ENCODE results near the gene COBL.

The COBL gene

DNA sequence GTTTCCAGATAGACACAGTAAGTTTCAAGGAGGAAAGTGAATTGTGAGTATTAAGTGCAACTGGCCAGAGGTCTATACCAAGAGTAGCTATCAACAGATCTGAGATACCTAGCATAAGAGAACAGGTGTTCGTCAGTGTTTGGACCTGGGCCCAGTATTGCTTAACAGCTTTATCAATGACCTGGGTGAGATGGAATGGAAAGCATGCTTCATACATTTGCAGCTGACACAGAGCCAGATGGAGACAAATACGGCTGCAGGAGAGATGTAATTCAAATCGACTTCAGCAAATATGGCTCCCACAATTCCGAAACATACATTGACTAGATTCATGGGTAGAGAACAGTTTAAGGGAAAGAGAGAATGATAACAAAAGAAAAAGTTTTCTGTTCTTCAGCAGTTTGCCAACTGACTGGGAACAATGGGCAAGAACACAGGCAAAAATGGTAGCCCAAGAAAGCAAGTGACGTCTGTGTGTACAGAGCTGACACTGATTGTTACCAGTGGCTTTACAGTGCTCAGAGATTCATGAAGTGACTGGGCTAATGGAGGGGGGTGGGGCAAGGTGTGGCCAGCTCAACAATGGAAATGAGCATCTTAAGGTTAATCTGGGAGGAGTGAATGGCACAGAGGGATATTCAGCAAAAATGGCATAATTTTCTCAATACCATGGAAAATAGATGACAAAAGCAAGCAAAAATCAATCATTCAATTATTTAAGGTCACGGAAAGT lies 28.0 kb upstream of the COBL start:
- no peak overlapping the region for H3K27ac ChIP-seq
- no peak overlapping the region for H3K4me3 ChIP-seq (ENCODE audit: low read depth, low read length)
- TF ChIP-seq, protein P1, sequence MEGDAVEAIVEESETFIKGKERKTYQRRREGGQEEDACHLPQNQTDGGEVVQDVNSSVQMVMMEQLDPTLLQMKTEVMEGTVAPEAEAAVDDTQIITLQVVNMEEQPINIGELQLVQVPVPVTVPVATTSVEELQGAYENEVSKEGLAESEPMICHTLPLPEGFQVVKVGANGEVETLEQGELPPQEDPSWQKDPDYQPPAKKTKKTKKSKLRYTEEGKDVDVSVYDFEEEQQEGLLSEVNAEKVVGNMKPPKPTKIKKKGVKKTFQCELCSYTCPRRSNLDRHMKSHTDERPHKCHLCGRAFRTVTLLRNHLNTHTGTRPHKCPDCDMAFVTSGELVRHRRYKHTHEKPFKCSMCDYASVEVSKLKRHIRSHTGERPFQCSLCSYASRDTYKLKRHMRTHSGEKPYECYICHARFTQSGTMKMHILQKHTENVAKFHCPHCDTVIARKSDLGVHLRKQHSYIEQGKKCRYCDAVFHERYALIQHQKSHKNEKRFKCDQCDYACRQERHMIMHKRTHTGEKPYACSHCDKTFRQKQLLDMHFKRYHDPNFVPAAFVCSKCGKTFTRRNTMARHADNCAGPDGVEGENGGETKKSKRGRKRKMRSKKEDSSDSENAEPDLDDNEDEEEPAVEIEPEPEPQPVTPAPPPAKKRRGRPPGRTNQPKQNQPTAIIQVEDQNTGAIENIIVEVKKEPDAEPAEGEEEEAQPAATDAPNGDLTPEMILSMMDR (IDR thresholded peaks at IDR 0.05) = no peak
- H3K4me1 ChIP-seq = peaks cover 5% of the 10 kb centered on the region
- H3K79me2 ChIP-seq = no peaks in the 10 kb centered on the region
- H3K9me3 ChIP-seq (ENCODE audit: control insufficient read depth, low read length) = no peaks in the 10 kb centered on the region
- no peak overlapping the region for H2AFZ ChIP-seq
- no peak overlapping the region for H3K4me2 ChIP-seq (ENCODE audit: low read length)
- H3K36me3 ChIP-seq (ENCODE audit: control insufficient read depth, insufficient read depth, low read length) = no peaks in the 10 kb centered on the region
- H3K27me3 ChIP-seq (ENCODE audit: control insufficient read depth, insufficient read depth, low read length) = no peaks in the 10 kb centered on the region
- H3K9ac ChIP-seq = no peak overlapping the region

- H3K27me3 ChIP-seq (ENCODE audit: control insufficient read depth, insufficient read depth, low read length) = no peaks in the 10 kb centered on the region
- no peaks in the 10 kb centered on the region for H3K36me3 ChIP-seq (ENCODE audit: control insufficient read depth, insufficient read depth, low read length)
- H3K27ac ChIP-seq = no peak overlapping the region
- H3K79me2 ChIP-seq = no peaks in the 10 kb centered on the region
- H3K4me1 ChIP-seq = peaks cover 5% of the 10 kb centered on the region
- no peak overlapping the region for H3K4me2 ChIP-seq (ENCODE audit: low read length)
- no peak overlapping the region for H2AFZ ChIP-seq
- TF ChIP-seq, protein P1 (IDR thresholded peaks at IDR 0.05) = no peak
- no peak overlapping the region for H3K9ac ChIP-seq
- no peaks in the 10 kb centered on the region for H3K9me3 ChIP-seq (ENCODE audit: control insufficient read depth, low read length)
- H3K4me3 ChIP-seq (ENCODE audit: low read depth, low read length) = no peak overlapping the region
Measured at GRCh38 chr7:51340936-51341335, 24.3 kb upstream of the COBL start.

- no peaks in the 10 kb centered on the region for H3K27me3 ChIP-seq (ENCODE audit: control insufficient read depth, insufficient read depth, low read length)
- TF ChIP-seq, protein P1 (IDR thresholded peaks at IDR 0.05) = no peak
Measured at GRCh38 chr7:51340029-51340838, 23.6 kb upstream of the COBL start.

DNA sequence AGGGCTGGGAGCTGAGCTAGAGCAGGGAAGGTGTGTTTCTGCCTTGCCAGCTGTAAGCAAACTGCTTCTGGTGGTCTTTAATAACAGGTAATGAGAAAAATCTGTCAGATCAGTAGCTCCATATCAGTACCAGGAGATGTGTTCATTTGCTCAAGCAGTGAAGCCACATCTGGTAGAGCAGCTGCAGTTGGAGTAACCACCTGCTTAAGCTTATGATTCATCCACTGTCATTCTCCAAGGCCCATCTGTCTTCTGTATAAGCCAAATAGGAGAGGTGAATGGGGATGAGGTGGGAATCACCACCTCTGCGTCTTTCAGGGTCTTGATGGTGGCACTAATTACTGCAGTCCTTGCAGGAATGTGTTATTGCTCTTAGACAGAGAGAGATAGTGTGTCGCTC lies 18.4 kb upstream of the COBL start:
- TF ChIP-seq, protein P1 (IDR thresholded peaks at IDR 0.05) = no peak
- Histone ChIP-seq H3K4me2 (ENCODE audit: low read length) (no peak overlapping the region), H2AFZ (no peak overlapping the region), H3K9ac (no peak overlapping the region), H3K27ac (no peak overlapping the region), H3K79me2 (no peaks in the 10 kb centered on the region), H3K36me3 (ENCODE audit: control insufficient read depth, insufficient read depth, low read length) (no peaks in the 10 kb centered on the region), H3K4me3 (ENCODE audit: low read depth, low read length) (no peak overlapping the region), H3K9me3 (ENCODE audit: control insufficient read depth, low read length) (no peaks in the 10 kb centered on the region), H3K27me3 (ENCODE audit: control insufficient read depth, insufficient read depth, low read length) (no peaks in the 10 kb centered on the region), H3K4me1 (no peaks in the 10 kb centered on the region)

More at GRCh38 chr7:51340029-51340838, 23.6 kb upstream of the COBL start:
- no peaks in the 10 kb centered on the region for H3K79me2 ChIP-seq
- H3K36me3 ChIP-seq (ENCODE audit: control insufficient read depth, insufficient read depth, low read length) = no peaks in the 10 kb centered on the region
- no peak overlapping the region for H3K4me2 ChIP-seq (ENCODE audit: low read length)
- peaks cover 5% of the 10 kb centered on the region for H3K4me1 ChIP-seq
- H3K9me3 ChIP-seq (ENCODE audit: control insufficient read depth, low read length) = no peaks in the 10 kb centered on the region
- no peak overlapping the region for H3K4me3 ChIP-seq (ENCODE audit: low read depth, low read length)
- no peak overlapping the region for H3K9ac ChIP-seq
- H3K27ac ChIP-seq = no peak overlapping the region
- H2AFZ ChIP-seq = no peak overlapping the region
